ENCODE data around the gene DOCK10. TPM values are rescaled to one million over a fixed set of nuclear protein-coding genes. Genes with fewer than 3 reads are reported as not detected.

The DOCK10 gene
- total and polyA plus RNA-seq, 7 donors = 3.0 to 11.4 (median 5.4) TPM

DNA sequence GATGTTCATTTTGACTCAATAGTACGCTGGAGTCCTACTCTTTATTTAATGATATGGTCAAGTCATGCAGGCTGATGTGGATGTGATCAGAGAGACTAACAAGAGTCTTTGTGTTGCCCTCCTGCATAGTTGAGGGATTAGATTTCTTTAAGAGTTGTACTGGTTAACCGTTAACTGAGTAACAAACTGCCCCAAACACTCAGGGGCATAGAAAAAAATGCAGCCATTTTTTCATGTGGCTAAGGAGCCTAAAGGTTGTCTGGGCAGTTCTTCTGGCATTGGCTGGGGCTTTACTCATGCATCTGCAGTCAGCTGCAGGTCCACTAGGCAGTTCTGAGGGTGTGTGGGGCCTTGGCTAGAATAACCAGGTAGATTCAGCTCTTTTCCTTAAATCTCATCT, 32.5 kb downstream of the DOCK10 start:
- DNase-seq = no peak
- Histone ChIP-seq H3K4me1 (no peaks in the 10 kb centered on the region), H3K9me3 (no peaks in the 10 kb centered on the region), H3K4me3 (no peak overlapping the region), H3K36me3 (no peaks in the 10 kb centered on the region), H3K27ac (no peak overlapping the region), H3K27me3 (no peaks in the 10 kb centered on the region)
- 34 to 69% methylated on average over 2 of the region's 2 CpGs for WGBS, 2 donors
- no peak for TF ChIP-seq POLR2AphosphoS5 (IDR thresholded peaks at IDR 0.05)
- intact Hi-C loops (cut with DNase I) = no loop called here

DNA sequence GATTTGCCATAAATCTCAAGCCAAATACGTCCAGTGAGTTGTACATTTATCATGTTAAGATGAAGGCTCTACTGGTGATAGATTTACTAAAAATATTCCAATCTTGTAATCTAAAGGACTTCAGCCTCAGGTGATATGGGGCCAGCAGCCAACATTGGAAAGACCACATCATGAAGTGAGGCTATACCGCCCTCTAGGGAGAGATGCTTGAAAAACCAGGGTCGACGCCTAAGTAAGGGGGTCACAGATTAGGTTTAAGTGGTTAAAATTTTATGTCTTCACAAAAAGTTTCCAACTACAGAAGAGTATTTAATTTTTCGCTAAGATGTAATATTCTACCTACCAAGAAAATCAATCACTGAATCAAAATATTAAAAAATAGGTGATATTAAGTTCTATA, 33.3 kb downstream of the DOCK10 start:
- 75 to 78% methylated on average over 5 of the region's 5 CpGs for WGBS, 2 donors
- no peaks in the 10 kb centered on the region for H3K27me3 ChIP-seq
- no peaks in the 10 kb centered on the region for H3K36me3 ChIP-seq
- TF ChIP-seq POLR2A (IDR thresholded peaks at IDR 0.05) (no peak), EP300 (IDR thresholded peaks at IDR 0.05) (no peak), POLR2AphosphoS5 (IDR thresholded peaks at IDR 0.05) (no peak)
- TF ChIP-seq, protein P1, sequence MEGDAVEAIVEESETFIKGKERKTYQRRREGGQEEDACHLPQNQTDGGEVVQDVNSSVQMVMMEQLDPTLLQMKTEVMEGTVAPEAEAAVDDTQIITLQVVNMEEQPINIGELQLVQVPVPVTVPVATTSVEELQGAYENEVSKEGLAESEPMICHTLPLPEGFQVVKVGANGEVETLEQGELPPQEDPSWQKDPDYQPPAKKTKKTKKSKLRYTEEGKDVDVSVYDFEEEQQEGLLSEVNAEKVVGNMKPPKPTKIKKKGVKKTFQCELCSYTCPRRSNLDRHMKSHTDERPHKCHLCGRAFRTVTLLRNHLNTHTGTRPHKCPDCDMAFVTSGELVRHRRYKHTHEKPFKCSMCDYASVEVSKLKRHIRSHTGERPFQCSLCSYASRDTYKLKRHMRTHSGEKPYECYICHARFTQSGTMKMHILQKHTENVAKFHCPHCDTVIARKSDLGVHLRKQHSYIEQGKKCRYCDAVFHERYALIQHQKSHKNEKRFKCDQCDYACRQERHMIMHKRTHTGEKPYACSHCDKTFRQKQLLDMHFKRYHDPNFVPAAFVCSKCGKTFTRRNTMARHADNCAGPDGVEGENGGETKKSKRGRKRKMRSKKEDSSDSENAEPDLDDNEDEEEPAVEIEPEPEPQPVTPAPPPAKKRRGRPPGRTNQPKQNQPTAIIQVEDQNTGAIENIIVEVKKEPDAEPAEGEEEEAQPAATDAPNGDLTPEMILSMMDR (IDR thresholded peaks at IDR 0.05) = no peak
- no peaks in the 10 kb centered on the region for H3K9me3 ChIP-seq
- no peaks in the 10 kb centered on the region for H3K4me1 ChIP-seq
- H3K4me3 ChIP-seq = no peak overlapping the region
- no peak overlapping the region for H3K27ac ChIP-seq
- intact Hi-C loops (cut with DNase I) = no loop called here
- DNase-seq = no peak

DNA sequence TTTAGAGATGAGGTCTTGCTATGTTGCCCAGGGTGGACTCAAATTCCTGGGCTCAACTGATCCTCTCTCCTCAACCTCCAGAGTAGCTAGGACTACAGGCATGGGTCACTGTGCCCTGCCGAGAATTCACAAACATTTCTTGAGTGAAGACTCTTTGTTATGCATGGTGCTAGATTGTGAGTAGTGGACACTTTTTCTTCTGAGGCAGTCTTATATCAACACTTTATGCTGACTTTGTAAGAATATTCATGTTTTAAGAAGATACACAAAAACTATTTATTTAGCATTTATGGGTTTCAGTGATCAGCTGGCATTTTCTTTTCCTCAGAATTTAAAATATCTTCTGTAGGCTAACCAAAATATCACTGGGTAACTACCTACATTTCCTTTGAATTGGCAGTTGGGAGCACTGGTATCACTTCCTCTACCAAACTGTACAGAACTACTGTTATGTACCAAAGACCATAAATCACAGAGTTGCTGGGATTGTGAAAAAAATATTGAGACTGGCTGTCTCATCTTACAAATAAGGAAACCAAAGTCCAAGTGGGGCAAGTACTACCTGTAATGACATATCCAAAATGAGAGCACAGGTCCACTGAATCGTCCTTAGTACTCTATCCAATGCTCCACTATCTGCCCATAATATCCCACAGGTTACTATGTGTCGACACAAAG, 34.0 kb downstream of the DOCK10 start:
- Histone ChIP-seq H3K27me3 (no peaks in the 10 kb centered on the region), H3K9me3 (no peaks in the 10 kb centered on the region), H3K4me1 (no peaks in the 10 kb centered on the region), H3K4me3 (no peak overlapping the region), H3K36me3 (no peaks in the 10 kb centered on the region), H3K27ac (no peak overlapping the region)
- TF ChIP-seq POLR2AphosphoS5 (IDR thresholded peaks at IDR 0.05) (no peak), EP300 (IDR thresholded peaks at IDR 0.05) (no peak), POLR2A (IDR thresholded peaks at IDR 0.05) (no peak)
- TF ChIP-seq, protein P1 (IDR thresholded peaks at IDR 0.05) = no peak
- 46 to 64% methylated on average over 3 of the region's 3 CpGs for WGBS, 2 donors
- no peak for DNase-seq
- intact Hi-C loops (cut with DNase I) = no loop called here

DNA sequence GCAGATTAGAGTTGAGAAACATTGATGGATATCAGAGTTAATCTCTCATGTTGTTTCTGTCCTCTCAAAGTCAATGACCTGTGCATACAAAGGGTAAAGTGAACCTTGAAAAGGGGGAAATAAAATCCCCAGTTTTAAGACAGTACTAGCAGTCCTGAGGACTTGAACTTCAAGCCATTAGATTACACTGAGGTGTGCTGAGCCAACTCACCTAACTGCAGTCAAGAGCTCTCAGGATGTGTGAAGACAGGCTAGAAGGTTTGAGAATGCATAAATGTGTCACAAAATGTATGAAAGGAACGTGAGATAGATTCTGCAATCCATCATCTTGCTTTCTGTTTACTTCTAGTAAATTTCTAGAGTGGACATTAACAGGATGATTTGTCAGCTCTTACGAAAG, 35.5 kb downstream of the DOCK10 start:
- TF ChIP-seq EP300 (IDR thresholded peaks at IDR 0.05) (no peak), POLR2AphosphoS5 (IDR thresholded peaks at IDR 0.05) (no peak), POLR2A (IDR thresholded peaks at IDR 0.05) (no peak)
- TF ChIP-seq, protein P1 (IDR thresholded peaks at IDR 0.05) = no peak
- Histone ChIP-seq H3K9me3 (no peaks in the 10 kb centered on the region), H3K36me3 (no peaks in the 10 kb centered on the region), H3K4me1 (no peaks in the 10 kb centered on the region), H3K4me3 (no peak overlapping the region), H3K27me3 (no peaks in the 10 kb centered on the region), H3K27ac (no peak overlapping the region)
- intact Hi-C loops (cut with DNase I) = no loop called here
- WGBS, 2 donors = 84% methylated on average over 2 of the region's 2 CpGs
- DNase-seq = no peak

DNA sequence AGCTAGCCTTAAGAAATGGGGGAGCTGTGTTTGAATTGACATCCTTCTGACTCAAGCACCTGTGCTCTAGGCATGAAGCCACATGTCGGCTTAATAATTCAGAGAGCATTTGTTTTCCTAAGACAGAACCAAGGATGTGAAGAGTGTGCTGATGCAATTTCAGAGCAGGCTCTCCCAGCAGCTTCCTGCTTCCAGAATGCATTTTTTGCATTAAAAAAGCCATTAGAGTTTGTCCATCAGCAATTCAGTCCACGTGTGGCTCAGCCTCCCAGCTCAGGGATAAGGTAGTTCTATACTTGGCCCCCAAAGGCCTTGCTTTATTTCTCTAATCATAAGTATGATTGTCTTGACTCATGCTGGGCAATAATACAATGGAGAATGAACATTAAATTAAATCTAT, 37.7 kb downstream of the DOCK10 start:
- 51 to 71% methylated on average over 2 of the region's 2 CpGs for WGBS, 2 donors
- no peaks in the 10 kb centered on the region for H3K4me1 ChIP-seq
- intact Hi-C loops (cut with DNase I) = no loop called here
- DNase-seq = no peak
- H3K4me3 ChIP-seq = no peak overlapping the region
- H3K27me3 ChIP-seq = no peaks in the 10 kb centered on the region
- H3K27ac ChIP-seq = no peak overlapping the region
- H3K9me3 ChIP-seq = no peaks in the 10 kb centered on the region
- TF ChIP-seq POLR2A (IDR thresholded peaks at IDR 0.05) (no peak), POLR2AphosphoS5 (IDR thresholded peaks at IDR 0.05) (no peak), EP300 (IDR thresholded peaks at IDR 0.05) (no peak)
- TF ChIP-seq, protein P1 (IDR thresholded peaks at IDR 0.05) = no peak
- no peaks in the 10 kb centered on the region for H3K36me3 ChIP-seq

Measured in sigmoid colon (tissue), 7 donors.